WI38 (cell line): Measurements from ENCODE around the gene LZIC.
A peak's percentile ranks its signal among the peaks of the same experiment; 100 is the strongest.

Source experiments
- H3K4me3 ChIP-seq: 2 replicates; pipeline ENCODE4 v1.5.1; 2011; ENCODE audit warnings: low read depth, mild to moderate bottlenecking, control low read depth, low read length
- CTCF ChIP-seq: IDR thresholded peaks from 2 replicates; pipeline ENCODE4 v1.5.1; 2012; ENCODE audit warnings: low read depth, mild to moderate bottlenecking, control low read depth, low read length

LZIC gene

GRCh38 chr1:9892563-9893528 lies 50.3 kb downstream of the LZIC start:
- no peak for TF ChIP-seq CTCF
- H3K4me3 ChIP-seq: peak overlapping the region; percentile 47

GRCh38 chr1:9891207-9891606 lies 52.0 kb downstream of the LZIC start:
- no peak for TF ChIP-seq CTCF
- H3K4me3 ChIP-seq: no peak overlapping the region

GRCh38 chr1:9890224-9890731 lies 52.9 kb downstream of the LZIC start:
- H3K4me3 ChIP-seq: no peak overlapping the region
- no peak for TF ChIP-seq CTCF

- H3K4me3 ChIP-seq: no peak overlapping the region
- TF ChIP-seq CTCF: no peak
Observed at GRCh38 chr1:9889411-9889810, 53.8 kb downstream of the LZIC start.

GRCh38 chr1:9888886-9889285 lies 54.3 kb downstream of the LZIC start:
- H3K4me3 ChIP-seq: no peak overlapping the region
- no peak for TF ChIP-seq CTCF

- no peak overlapping the region for H3K4me3 ChIP-seq
- TF ChIP-seq CTCF: no peak
Observed at GRCh38 chr1:9887070-9887469, 56.1 kb downstream of the LZIC start.

GRCh38 chr1:9886092-9886742 lies 57.0 kb downstream of the LZIC start:
- no peak overlapping the region for H3K4me3 ChIP-seq
- no peak for TF ChIP-seq CTCF
